T follicular helper cell (primary cell): ENCODE results near the gene TMEM184A.

Experiments used
- DNase-seq: peaks from one replicate; pipeline ENCODE4 v3.0.0-alpha.2; 2020; ENCODE audit warnings: low read depth
- total RNA-seq, 2 experiments: gene quantifications; one replicate each; lab custom pipeline; 2026; lab: John Stamatoyannopoulos, UW

Gene TMEM184A
- total RNA-seq, result 0.12 to 0.13 reads per million in 2 experiments

DNA sequence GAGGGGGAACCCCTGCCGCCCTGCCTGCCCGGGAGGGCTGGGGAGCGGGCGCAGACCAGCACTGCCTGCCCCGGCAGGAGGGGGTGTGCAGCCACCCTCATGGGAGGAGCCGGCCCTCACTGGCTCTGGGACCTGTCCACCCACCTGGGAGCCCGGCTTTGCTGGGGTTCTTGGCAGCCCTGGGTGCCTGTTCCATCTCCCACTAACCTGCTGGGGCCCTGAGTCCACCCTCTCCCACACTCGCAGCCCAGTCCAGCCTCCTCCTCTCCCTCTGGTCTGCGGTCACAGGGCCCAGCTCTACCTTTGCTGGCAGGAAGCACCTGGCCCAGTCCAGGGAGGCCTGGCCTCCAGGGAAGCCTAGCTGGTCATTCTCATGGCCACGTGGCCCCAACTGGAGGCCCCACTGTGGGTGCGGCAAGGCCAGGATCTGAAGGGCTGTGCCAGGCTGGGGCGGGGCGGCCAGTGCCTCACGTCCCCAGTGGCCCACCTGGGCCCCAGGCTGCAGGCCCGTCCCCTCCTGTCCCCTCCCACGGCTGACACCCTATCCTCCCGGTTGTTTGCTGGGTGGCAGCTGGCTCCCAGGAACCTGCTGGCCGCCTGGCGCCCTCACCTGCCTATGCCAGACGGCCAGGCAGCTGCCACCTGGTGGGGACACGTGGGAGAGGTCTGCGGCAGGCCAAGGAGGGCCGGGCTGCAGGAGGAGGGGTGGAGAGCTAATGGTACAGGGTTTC lies at the start of gene TMEM184A:
Gene TMEM184A, minus strand, starts transcription at position 393 of the 731 bp plus-strand sequence. CDS start 721 bp downstream, outside the sequence.
- DNase-seq, result peak; percentile 33

DNA sequence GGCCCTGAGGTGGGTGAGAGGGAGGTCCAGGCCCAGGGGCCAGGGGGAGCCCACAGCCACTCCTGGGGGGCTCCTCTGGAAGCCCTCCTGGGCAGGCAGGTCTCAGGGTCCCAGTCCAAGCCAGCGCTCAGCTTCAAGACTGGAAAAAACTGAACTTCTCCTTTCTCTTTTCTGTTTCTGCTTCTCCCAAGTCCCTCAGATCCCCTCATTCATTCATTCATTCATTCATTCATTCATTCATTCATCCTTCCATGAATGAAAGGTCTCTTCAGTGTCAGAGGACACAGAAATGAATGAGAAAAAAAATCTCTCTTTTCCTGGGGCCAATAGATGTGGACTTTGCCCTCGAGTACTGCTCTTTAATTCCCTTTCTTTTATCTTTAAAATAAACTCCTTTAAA lies 48.4 kb upstream of the TMEM184A start:
- DNase-seq, result no peak

DNA sequence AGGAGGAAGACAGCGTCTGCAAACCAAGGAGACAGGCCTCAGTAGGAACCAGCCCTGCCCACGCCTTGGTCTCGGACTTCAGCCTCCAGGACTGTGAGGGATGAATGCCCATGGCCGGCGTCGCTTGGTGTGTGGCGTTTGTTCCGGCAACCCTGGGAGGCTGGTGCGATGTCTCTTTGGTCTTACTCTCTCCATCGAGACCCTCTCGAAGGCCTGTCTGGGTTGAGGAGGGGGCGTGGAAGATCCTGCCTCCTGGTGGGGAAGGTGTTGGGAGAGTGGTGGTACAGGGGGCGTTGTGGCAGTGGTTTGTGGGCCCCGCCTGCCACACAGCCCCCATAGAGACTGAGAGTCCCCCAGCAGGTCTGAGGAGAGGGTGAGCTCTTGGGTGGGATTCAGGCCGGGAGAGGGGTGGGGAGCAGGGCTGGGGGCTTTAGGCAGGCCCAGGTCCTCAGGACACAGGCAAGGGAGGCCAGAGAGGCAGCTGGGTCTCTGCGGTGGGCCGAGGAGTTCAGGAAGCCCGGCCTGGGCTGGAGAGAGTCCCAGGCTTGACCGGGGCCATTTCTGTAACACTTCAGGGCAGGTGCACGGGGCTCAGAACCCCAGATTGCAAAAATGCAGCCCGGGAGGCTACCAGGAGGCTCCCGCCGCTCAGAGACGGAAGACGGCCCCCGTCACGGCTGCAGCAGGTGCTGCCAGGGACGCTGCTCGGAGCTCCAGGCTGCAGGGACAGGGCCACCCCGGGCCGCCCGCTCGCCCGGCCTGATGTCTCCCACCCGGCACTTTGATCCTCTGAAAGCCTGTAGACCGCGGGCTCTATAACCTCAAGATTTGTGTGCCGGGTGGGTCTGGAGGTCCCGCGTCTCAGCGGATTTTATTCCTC lies 47.6 kb upstream of the TMEM184A start:
- no peak for DNase-seq

DNA sequence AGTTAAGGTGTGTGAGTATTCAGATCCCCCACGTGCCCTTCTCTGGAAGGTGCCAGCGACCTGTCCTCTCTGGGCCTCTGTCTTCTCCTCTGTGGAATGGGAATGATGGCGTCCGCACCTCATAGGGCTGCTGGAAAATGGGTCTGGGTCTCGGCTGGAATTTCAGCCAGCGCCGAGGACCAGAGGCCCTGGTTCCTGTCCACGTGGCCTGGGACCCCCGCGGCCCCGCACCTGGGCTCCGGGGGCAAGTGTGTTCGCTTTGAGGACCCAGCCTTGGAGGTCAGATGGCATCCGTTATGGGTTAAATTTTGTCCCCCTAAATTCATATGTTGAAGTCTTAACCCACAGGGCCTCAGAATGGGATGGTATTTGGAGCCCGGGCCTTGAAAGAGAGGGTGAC lies 46.4 kb upstream of the TMEM184A start:
- DNase-seq, result no peak

- DNase-seq, result no peak
Observed at GRCh38 chr7:1601956-1602355, 46.0 kb upstream of the TMEM184A start.

GRCh38 chr7:1599640-1600395 lies 43.8 kb upstream of the TMEM184A start:
- no peak for DNase-seq

GRCh38 chr7:1598961-1599639 lies 43.1 kb upstream of the TMEM184A start:
- no peak for DNase-seq

DNA sequence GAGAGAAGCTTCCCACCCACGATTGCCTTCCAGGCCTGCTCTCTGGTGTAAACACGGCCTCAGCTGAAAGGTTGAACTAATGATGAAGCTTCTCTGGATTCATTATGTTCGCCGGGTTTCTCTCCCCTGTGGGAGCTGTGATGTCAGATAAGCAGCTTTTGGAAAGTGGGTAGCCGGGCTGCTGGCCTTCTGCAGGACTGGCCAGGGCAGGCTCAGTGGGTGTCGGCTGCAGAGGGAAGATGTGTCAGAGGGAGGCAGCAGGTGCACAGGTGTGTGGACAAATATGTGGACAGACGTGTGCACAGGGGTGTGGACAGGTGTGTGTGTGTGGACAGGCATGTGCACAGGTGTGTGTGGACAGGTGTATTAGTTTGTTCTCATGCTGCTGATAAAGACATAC lies 42.3 kb upstream of the TMEM184A start:
- no peak for DNase-seq

- no peak for DNase-seq
Observed at GRCh38 chr7:1597791-1598190, 41.8 kb upstream of the TMEM184A start.

DNA sequence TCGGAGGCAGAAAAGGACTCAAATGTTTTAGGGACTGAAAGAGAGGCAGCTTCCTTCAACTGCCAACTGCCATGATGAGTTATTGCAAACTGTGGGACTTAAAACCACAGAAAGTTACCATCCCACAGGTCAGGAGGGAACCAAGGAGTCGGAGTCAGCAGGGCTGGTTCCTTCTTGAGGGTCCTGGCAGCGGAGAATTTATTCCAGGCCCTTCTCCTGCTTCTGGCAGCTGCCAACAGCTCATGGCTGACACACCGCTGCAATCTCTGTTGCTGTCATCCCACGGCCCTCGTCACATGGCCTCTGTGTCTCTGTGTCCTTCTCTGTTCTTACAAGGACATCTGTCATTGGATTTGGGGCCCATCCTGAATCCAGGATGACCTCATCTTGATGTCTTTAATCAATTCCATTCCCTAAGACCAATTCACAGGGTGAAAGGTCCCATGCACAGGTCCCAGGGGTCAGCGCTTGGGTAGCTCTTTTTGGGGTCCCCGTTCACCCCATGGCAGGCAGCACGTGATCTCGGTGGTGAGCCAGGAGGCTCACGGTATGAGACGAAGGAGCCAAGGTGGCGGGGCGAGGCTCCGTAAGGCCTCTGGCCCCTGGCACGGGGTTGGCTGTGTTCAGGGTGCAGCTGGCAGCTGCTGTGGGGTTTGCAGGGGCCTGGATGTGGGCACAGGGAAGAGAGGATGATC lies 41.2 kb upstream of the TMEM184A start:
- DNase-seq, result no peak

GRCh38 chr7:1596181-1597043 lies 40.4 kb upstream of the TMEM184A start:
- DNase-seq, result no peak

- no peak for DNase-seq
Observed at GRCh38 chr7:1595636-1596035, 39.6 kb upstream of the TMEM184A start.

DNA sequence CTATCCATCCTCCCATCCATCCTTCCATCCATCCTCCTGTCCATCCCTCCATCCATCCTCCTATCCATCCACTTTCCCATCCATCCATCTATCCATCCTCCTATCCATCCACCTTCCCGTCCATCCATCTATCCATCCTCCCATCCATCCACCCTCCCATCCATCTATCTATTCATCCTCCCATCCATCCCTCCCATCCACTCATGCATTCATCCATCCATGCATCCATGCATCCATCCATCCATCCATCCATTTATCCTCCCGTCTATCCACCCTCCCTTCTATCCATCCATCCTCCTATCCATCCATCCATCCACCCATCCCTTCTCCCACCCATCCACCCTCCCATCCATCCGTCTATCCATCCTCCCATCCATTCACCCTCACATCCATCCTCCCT lies 39.0 kb upstream of the TMEM184A start:
- no peak for DNase-seq

- no peak for DNase-seq
Observed at GRCh38 chr7:1593904-1594421, 38.0 kb upstream of the TMEM184A start.

GRCh38 chr7:1593091-1593866 lies 37.3 kb upstream of the TMEM184A start:
- DNase-seq, result no peak

DNA sequence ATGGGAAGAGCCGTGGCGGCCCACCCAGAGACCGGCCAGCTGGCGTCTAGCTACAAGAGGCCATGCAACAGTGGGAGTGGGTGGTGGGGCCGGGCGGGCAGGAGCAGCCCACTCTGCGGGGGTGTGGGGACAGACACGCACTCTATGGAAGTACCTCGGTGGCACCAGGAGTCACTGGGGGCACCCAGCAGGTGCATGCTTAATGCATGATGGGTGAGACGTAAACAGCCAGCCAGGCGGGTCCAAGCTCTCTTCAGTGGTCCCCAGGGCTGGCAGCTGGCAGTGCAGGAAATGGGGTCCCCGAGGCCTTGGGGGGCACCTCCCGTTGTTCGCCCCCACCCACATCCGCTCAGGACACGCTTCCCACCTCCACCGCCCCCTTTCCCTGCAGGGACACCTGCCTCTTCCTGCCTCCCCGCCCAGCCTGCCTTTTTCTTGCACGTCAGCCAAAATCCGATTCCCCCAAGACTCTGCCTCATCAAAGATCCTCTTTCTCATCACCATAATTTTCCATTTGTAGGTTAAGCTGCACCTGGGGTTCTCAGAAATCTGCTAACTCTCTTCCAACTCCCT lies 36.4 kb upstream of the TMEM184A start:
- no peak for DNase-seq

GRCh38 chr7:1591876-1592275 lies 35.9 kb upstream of the TMEM184A start:
- no peak for DNase-seq

DNA sequence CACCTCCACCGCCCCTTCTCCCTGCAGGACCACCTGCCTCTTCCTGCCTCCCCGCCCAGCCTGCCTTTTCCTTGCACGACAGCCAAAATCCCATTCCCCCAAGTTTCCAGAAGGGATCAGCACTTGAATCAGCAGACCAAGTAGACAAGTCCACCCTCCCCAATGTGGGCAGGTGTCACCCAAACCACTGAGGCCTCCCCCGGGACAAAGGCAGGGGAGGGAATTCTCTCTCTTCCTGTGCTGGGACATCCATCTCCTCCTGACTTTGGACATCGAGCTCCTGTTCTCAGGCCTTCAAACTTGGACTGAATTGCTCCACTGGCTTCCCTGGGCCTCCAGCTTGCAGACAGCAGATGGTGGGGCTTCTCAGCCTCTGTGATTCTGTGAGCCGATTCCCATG lies 35.4 kb upstream of the TMEM184A start:
- DNase-seq, result no peak

GRCh38 chr7:1590887-1591286 lies 34.9 kb upstream of the TMEM184A start:
- no peak for DNase-seq
